Uterus (tissue), 2 donors: ENCODE data around the gene MADD.

ENCODE experiments used
- CTCF ChIP-seq, 4 experiments: fragments of 200-600 bp in 2 of 4; fragments of 450-650 bp in 2 of 4; sonication (generic) in 2 of 4; IDR thresholded peaks; one replicate each; pipeline ENCODE4 v1.5.1; 2016 to 2019; ENCODE audit warnings: antibody characterized with exemption in 4 of 4, mild to moderate bottlenecking in 2 of 4, moderate library complexity in 1 of 4
- POLR2A ChIP-seq, 2 donors: fragments of 450-650 bp; IDR thresholded peaks; one replicate each; pipeline ENCODE4 v1.6.1; 2016; ENCODE audit warnings: antibody characterized with exemption in 2 of 2, mild to moderate bottlenecking in 1 of 2, moderate library complexity in 1 of 2

GRCh38 chr11:47378836-47379170, 108.9 kb downstream of the MADD start:
- no peak for TF ChIP-seq POLR2A (IDR thresholded peaks at IDR 0.05)
- no peak for TF ChIP-seq CTCF (IDR thresholded peaks at IDR 0.05)
